ENCODE data around the gene HES3.

The HES3 gene

GRCh38 chr1:6205849-6206519 lies 38.0 kb upstream of the HES3 start, which contains the start of gene RNF207:
TSS of gene RNF207 (plus strand) at chr1:6206119. CDS start at chr1:6206536, 417 bp downstream.
- TF ChIP-seq, protein P1, sequence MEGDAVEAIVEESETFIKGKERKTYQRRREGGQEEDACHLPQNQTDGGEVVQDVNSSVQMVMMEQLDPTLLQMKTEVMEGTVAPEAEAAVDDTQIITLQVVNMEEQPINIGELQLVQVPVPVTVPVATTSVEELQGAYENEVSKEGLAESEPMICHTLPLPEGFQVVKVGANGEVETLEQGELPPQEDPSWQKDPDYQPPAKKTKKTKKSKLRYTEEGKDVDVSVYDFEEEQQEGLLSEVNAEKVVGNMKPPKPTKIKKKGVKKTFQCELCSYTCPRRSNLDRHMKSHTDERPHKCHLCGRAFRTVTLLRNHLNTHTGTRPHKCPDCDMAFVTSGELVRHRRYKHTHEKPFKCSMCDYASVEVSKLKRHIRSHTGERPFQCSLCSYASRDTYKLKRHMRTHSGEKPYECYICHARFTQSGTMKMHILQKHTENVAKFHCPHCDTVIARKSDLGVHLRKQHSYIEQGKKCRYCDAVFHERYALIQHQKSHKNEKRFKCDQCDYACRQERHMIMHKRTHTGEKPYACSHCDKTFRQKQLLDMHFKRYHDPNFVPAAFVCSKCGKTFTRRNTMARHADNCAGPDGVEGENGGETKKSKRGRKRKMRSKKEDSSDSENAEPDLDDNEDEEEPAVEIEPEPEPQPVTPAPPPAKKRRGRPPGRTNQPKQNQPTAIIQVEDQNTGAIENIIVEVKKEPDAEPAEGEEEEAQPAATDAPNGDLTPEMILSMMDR (IDR thresholded peaks at IDR 0.05; ENCODE audit: insufficient read depth, low read depth, low read length, missing control alignments) = no peak
- peak; percentile 79 for DNase-seq (ENCODE audit: low read depth)

GRCh38 chr1:6206520-6206855 lies 37.5 kb upstream of the HES3 start:
- H3K4me3 ChIP-seq (ENCODE audit: low read depth, low read length) = peak overlapping the region; percentile 62
- TF ChIP-seq, protein P1 (IDR thresholded peaks at IDR 0.05; ENCODE audit: insufficient read depth, low read depth, low read length, missing control alignments) = no peak
- no peak for DNase-seq (ENCODE audit: low read depth)

More at GRCh38 chr1:6205849-6206519, 38.0 kb upstream of the HES3 start, which contains the start of gene RNF207:
- peak within 1 kb of the TSS; percentile 62 for H3K4me3 ChIP-seq (ENCODE audit: low read depth, low read length)

- H3K4me3 ChIP-seq (ENCODE audit: low read depth, low read length) = peak overlapping the region; percentile 62
- DNase-seq (ENCODE audit: low read depth) = no peak
- TF ChIP-seq, protein P1 (IDR thresholded peaks at IDR 0.05; ENCODE audit: insufficient read depth, low read depth, low read length, missing control alignments) = no peak
Observed at GRCh38 chr1:6207075-6207885, 36.7 kb upstream of the HES3 start.

- no peak overlapping the region for H3K4me3 ChIP-seq (ENCODE audit: low read depth, low read length)
- no peak for DNase-seq (ENCODE audit: low read depth)
- TF ChIP-seq, protein P1 (IDR thresholded peaks at IDR 0.05; ENCODE audit: insufficient read depth, low read depth, low read length, missing control alignments) = no peak
Observed at GRCh38 chr1:6207921-6208320, 36.1 kb upstream of the HES3 start.

DNA sequence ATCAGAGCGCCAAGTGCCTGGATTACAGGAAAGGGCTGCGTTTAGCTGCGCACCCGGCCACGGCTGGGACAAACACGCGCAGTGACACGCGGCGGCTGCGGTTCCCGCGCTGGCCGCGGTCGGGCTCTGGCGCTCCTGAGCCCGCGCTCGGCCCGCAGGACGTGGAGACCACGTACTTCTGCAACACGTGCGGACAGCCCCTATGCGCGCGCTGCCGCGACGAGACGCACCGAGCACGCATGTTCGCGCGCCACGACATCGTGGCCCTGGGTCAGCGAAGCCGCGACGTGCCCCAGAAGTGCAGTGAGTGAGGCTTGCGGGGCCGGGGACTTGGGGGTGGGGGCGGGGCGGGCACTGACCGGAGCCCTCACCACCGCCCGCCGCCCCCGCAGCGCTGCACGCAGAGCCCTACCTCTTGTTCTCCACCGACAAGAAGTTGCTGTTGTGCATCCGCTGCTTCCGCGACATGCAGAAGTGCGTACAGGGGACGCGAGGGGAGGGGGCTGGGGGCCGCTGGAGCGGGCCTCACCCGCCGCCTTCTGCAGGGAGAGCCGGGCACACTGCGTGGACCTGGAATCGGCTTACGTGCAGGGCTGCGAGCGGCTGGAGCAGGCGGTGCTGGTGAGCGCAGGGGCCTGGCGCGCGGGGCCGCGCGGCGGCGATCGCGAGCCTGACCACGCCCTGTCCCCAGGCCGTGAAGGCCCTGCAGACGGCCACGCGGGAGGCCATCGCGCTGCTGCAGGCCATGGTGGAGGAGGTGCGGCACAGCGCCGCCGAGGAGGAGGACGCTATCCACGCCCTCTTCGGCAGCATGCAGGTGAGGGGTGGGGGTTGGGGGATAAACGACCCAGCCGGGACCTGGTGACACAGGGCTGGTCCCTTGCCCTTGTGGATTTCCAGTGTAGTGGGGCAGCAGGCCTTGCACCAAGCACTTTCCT lies 35.0 kb upstream of the HES3 start:
- no peak overlapping the region for H3K4me3 ChIP-seq (ENCODE audit: low read depth, low read length)
- peak; percentile 48 for DNase-seq (ENCODE audit: low read depth)
- TF ChIP-seq, protein P1 (IDR thresholded peaks at IDR 0.05; ENCODE audit: insufficient read depth, low read depth, low read length, missing control alignments) = peak; percentile 41

Data from GM12865 (cell line).